Lower lobe of right lung (tissue), 2 donors: ENCODE measurements around the gene CCDC74A. TPM values are rescaled to one million over a fixed set of nuclear protein-coding genes. Genes with fewer than 3 reads are reported as not detected.
"Not testable (repeated sequence)": the region's sequence is repeated elsewhere in the genome, so short reads cannot be mapped to it uniquely, and the experiment has no call there.

ENCODE experiments used
- ATAC-seq, 2 donors: fragments of 200-7000 bp; cut with Tn5 transposase; one replicate each; pipeline ENCODE4 v1.9.1; 2020 to 2022; ENCODE audit warnings: mild to moderate bottlenecking in 2 of 2, moderate library complexity in 2 of 2
- DNase-seq: peaks from one replicate; pipeline ENCODE4 v3.0.0-alpha.2; 2020
- H3K27ac ChIP-seq: fragments of 200-600 bp; one replicate; pipeline ENCODE4 v1.8.0; 2022
- H3K27me3 ChIP-seq: fragments of 200-600 bp; one replicate; pipeline ENCODE4 v1.8.0; 2022; ENCODE audit warnings: low read depth
- H3K36me3 ChIP-seq: fragments of 200-600 bp; one replicate; pipeline ENCODE4 v1.8.0; 2022; ENCODE audit warnings: mild to moderate bottlenecking
- H3K4me1 ChIP-seq: fragments of 200-600 bp; one replicate; pipeline ENCODE4 v1.8.0; 2022
- H3K4me3 ChIP-seq: fragments of 200-600 bp; one replicate; pipeline ENCODE4 v1.8.0; 2022; ENCODE audit warnings: mild to moderate bottlenecking
- H3K9me3 ChIP-seq: fragments of 200-600 bp; one replicate; pipeline ENCODE4 v1.8.0; 2022
- intact Hi-C: fragments of 100-400 bp; cut with DNase I; formaldehyde crosslinking; loops from one replicate; pipeline ENCODE4 v1.11.0; 2022
- total RNA-seq: library from RNA; stranded (reverse); fragmentation: NEBNext Ultra II Directional; extraction: Animal tissue kit (Norgen Biotek cat#: 25700); gene quantifications from one replicate; pipeline ENCODE4 v1.2.1, GENCODE V29; 2021
- TF ChIP-seq, protein P1 (sequence below): fragments of 200-600 bp; IDR thresholded peaks from one replicate; pipeline ENCODE4 v1.8.0; 2022; ENCODE audit warnings: antibody characterized with exemption, mild to moderate bottlenecking
- donor health status: DM: no; HTN: yes; CAD: no; lungs with severe emphysema.

Gene CCDC74A
- total RNA-seq, 1 donor from 2014 or later, result 4.9 TPM

DNA sequence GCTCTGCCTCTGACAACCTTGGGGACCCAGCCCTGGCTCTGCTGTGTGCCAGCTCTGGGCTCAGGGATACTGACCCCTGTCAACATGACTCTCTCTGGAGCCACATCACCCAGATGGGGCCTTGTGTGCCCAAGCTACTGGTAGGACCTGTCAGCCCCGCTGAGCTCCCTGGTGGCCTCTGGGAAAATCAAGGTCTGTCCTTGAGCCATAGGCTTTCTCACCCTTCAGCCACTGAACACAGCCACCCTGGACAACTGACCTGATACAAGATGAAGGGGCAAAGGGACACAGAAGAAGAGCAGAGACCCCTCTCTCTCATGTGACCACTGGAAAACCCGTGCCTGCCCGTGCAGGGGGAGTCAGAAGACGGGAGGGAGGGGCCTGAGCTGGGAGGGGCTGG is 7.8 kb downstream of the CCDC74A start:
- no peaks in the 10 kb centered on the region for H3K36me3 ChIP-seq
- no peak for ATAC-seq
- no peaks in the 10 kb centered on the region for H3K4me1 ChIP-seq
- no peak overlapping the region for H3K27ac ChIP-seq
- no peaks in the 10 kb centered on the region for H3K9me3 ChIP-seq
- H3K4me3 ChIP-seq, result no peak overlapping the region
- intact Hi-C loops, result no loop called here
- no peak for DNase-seq
- H3K27me3 ChIP-seq, result no peaks in the 10 kb centered on the region
- TF ChIP-seq, protein P1, sequence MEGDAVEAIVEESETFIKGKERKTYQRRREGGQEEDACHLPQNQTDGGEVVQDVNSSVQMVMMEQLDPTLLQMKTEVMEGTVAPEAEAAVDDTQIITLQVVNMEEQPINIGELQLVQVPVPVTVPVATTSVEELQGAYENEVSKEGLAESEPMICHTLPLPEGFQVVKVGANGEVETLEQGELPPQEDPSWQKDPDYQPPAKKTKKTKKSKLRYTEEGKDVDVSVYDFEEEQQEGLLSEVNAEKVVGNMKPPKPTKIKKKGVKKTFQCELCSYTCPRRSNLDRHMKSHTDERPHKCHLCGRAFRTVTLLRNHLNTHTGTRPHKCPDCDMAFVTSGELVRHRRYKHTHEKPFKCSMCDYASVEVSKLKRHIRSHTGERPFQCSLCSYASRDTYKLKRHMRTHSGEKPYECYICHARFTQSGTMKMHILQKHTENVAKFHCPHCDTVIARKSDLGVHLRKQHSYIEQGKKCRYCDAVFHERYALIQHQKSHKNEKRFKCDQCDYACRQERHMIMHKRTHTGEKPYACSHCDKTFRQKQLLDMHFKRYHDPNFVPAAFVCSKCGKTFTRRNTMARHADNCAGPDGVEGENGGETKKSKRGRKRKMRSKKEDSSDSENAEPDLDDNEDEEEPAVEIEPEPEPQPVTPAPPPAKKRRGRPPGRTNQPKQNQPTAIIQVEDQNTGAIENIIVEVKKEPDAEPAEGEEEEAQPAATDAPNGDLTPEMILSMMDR, result no peak

DNA sequence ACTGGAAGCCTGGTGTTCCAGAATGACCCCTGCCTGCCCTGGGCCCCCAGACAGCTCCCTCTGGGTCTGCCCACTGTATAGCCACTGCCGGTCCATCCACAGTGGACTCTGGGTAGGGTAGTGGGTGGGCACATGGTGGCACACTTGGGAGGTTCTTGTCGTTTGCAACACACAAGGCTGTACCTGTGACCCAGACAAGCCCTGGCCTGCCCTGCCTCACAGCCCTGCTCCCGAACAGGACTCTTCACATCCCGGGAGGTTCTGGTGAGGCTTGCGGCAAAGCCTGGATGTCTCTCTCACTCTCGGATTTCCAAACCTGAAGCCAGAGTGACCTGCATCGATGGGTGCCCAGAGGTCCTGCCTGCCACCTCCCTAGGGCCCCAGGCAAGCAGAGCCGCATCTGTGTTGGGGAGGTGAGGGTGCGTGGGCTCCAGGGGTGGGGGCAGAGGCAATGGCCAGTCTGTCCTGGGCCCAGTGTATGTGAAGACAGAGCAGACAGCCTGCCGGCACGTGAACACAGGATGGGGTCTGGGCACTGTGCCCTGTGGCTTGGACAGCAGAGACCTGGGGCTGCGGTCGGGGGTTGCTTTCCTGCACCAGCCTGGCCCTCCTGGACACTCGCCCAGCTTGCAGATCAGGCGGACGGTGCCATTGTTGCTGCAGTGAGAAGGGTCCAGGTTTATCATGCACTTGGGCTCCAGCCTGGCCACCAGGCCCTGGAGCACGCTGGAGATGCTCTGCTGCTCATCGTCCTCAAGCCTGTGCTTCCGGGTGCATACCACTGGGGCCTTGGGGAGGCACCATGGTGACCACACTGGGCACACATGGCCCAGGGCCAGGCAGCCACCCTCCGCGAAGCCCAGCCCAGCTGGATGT is 8.5 kb downstream of the CCDC74A start:
- H3K27ac ChIP-seq, ATAC-seq, H3K4me1 ChIP-seq, H3K9me3 ChIP-seq, DNase-seq, H3K4me3 ChIP-seq, intact Hi-C loops, H3K27me3 ChIP-seq, H3K36me3 ChIP-seq: not testable (repeated sequence)

DNA sequence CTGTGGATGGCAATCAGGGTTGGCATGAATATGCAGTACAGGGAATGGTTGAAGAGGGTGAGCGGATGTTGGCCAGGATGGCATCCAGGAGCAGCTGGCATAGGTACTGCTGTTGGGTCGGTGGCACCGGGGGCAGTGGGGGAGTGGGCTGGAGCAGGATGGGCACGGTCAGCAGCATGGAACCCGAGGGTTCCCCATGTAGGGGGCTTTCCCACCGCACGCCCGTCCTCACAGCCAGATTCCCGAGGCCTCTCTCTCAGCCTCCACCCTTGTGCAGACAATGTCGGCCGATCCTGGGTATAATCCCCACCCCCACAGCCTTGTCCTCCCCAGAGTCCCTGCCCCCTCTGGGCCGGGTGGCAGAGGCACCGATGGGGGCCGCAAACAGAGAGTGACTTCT is 9.2 kb downstream of the CCDC74A start:
- not testable (repeated sequence) for DNase-seq

DNA sequence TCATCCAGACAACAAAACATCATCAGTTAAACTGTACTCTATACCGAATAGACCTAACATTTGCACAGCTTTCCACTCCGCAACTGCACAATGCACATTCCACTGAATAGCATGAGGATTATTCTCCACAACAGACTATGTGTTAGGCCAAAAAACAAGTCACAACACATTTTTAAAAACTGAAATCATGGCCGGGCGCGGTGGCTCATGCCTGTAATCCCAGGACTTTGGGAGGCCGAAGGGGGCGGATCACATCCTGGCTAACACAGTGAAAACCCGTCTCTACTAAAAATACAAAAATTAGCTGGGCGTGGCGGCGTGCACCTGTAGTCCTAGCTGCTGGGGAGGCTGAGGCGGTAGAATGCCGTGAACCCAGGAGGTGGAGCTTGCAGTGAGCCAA is 11.2 kb downstream of the CCDC74A start:
- DNase-seq, H3K27me3 ChIP-seq, H3K36me3 ChIP-seq, H3K27ac ChIP-seq, H3K9me3 ChIP-seq, ATAC-seq, H3K4me1 ChIP-seq, intact Hi-C loops, H3K4me3 ChIP-seq: not testable (repeated sequence)

More for the DNA sequence above, 9.2 kb downstream of the CCDC74A start:
- H3K4me3 ChIP-seq, H3K36me3 ChIP-seq, intact Hi-C loops, H3K9me3 ChIP-seq, H3K4me1 ChIP-seq, ATAC-seq, H3K27ac ChIP-seq, H3K27me3 ChIP-seq: not testable (repeated sequence)

DNA sequence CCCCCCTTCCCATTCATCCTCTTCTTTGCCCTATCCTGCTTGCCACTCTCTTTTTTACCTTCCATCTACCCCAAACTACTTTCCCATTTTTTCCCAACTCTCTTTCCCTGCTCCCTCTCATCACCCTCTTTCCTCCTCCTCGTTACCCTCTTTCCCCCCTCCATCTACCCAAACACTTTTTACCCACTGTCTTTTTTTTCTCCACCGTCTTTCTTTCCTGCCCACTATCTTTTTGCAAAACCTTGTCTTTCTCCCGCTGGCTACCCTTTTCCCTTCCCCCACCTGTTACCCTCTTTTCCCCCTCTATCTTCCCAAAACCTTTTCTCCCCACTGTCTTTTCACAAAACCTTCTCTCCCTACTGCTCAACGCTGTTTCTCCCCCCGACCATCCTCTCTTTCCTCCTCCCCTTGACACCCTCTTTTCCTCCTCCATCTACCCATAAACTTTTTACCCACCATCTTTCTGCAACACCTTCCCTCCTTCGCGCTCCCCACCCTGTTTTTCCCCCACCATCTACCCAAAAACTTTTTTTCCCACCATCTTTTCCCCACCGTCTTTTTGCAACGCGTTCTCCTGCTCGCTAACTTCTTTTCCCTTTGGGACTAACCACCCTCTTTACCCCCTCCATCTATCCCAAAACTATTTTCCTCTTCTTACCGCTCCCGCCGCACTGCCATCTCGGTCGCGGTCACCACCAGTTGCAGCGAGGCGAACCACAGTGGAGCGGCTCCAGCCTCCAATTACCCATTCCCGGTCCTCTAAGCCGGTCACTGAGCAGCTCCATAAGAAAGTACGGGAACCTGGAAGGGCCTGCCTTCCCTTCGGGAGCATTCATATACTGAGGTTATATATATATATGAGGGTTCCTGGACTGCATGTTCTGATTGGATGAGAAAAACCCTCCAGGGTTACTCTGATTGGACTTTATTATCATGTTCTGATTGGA is 15.0 kb downstream of the CCDC74A start:
- TF ChIP-seq, protein P1, result no peak
- Histone ChIP-seq H3K27ac (no peak overlapping the region), H3K4me1 (no peaks in the 10 kb centered on the region), H3K9me3 (no peaks in the 10 kb centered on the region), H3K36me3 (no peaks in the 10 kb centered on the region), H3K4me3 (no peak overlapping the region), H3K27me3 (no peaks in the 10 kb centered on the region)
- DNase-seq, result no peak
- intact Hi-C loops, result no loop called here
- ATAC-seq, result no peak

DNA sequence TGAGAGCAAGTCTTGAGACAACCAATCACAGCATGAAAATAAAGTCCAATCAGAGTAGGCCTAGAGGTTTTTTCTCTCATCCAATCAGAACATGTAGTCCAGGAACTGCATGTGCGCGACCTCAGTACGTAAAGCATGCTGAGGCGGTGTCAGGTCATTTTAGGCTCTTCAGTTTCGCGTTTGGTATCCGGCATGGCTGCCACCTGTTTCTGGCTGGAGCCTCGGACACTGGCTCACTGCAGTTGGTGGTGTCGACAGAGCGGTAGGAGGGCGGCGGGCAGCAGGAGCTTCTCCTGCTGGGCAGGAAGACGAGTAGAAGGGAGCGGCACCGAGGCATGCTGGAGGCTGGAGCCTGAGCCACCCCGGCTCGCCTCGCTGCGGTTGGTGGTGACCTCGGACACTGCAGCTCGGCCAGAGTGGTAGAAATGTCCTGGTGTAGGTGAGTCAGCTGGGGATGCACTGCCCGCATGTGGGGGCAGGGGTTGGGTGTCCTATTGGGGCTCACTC is 15.8 kb downstream of the CCDC74A start:
- Histone ChIP-seq H3K36me3 (no peaks in the 10 kb centered on the region), H3K27ac (no peak overlapping the region), H3K9me3 (no peaks in the 10 kb centered on the region), H3K27me3 (no peaks in the 10 kb centered on the region), H3K4me1 (no peaks in the 10 kb centered on the region), H3K4me3 (no peak overlapping the region)
- DNase-seq (no peak), ATAC-seq (no peak)
- TF ChIP-seq, protein P1, result no peak
- intact Hi-C loops, result no loop called here

DNA sequence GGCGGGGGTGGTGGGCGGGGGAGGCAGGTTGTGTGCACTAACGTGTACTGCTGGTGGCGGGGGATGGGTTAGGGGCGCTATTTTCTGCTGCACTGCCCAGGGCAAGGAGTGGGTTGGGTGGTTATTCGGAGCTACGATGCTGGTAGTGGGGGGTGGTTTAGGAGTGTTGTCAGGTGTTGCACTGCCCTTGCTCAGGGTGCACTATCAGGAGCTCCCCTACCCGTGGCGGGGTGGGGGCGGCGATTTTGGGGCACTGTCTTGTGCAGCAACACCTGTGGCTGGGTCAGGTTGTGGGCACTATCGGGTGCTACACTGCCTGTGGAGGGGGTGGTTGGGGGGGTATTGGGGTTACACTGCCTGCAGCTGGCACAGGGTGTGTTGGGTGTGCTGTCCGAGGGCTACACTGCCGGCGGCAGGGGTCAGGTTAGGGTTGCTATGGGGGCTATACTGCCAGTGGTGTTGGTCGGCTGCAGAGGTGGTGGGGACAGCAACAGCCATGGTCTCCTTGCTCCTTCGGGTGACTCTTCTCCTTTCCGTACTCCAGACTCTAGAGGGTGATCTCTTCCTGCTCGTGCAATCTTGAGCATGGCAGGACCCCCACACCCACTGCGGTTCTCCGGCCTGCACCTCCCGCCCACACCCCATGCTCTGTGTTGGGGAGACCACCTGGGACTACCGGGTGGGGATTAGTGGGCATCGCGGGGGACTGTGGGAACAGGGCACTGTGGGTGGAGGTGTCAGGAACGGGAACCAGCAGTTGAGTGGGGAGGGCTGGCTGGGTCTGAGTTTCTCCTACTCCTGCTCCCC is 16.5 kb downstream of the CCDC74A start:
- H3K36me3 ChIP-seq, DNase-seq, H3K27me3 ChIP-seq, H3K9me3 ChIP-seq, intact Hi-C loops, H3K4me1 ChIP-seq, H3K27ac ChIP-seq, H3K4me3 ChIP-seq: not testable (repeated sequence)
- ATAC-seq, result peak in 1 of 2 donors; percentile 27

DNA sequence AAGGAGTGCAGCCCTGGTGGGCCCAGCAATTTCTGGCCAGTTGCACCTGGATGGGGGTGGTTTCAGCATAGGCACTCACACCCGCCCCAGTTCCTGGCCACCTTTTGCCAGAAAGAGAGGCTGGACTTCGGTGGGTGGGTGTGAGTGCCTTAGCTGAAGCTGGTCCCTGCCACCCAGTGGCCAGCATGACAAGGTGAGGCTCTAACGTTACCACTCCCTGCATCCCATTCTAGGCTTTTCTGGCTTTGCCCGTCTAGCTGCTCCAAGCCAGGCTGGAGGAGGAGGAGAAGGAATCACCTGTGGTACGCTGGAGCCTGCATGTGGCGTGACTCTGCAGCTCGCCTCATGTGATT is 17.1 kb downstream of the CCDC74A start:
- intact Hi-C loops, H3K27ac ChIP-seq, H3K36me3 ChIP-seq, DNase-seq, H3K4me3 ChIP-seq, H3K4me1 ChIP-seq, H3K27me3 ChIP-seq, H3K9me3 ChIP-seq, ATAC-seq: not testable (repeated sequence)
